ENCODE results near the gene MANSC4.

GRCh38 chr12:27818401-27818918 is 38.4 kb upstream of the MANSC4 start:
- TF ChIP-seq, protein P1, sequence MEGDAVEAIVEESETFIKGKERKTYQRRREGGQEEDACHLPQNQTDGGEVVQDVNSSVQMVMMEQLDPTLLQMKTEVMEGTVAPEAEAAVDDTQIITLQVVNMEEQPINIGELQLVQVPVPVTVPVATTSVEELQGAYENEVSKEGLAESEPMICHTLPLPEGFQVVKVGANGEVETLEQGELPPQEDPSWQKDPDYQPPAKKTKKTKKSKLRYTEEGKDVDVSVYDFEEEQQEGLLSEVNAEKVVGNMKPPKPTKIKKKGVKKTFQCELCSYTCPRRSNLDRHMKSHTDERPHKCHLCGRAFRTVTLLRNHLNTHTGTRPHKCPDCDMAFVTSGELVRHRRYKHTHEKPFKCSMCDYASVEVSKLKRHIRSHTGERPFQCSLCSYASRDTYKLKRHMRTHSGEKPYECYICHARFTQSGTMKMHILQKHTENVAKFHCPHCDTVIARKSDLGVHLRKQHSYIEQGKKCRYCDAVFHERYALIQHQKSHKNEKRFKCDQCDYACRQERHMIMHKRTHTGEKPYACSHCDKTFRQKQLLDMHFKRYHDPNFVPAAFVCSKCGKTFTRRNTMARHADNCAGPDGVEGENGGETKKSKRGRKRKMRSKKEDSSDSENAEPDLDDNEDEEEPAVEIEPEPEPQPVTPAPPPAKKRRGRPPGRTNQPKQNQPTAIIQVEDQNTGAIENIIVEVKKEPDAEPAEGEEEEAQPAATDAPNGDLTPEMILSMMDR (conservative IDR thresholded peaks at IDR 0.05 in 1 of 2, IDR thresholded peaks at IDR 0.05 in 1 of 2; ENCODE audit: extremely low read depth in 1 of 2, insufficient read depth in 1 of 2, low read depth in 1 of 2, low read length in 2 of 2): no peak
- TF ChIP-seq EZH2 (IDR thresholded peaks at IDR 0.05; ENCODE audit: borderline replicate concordance, low read length): no peak
